HK-2 (cell line): ENCODE data around the gene SHOX.
"Not testable (repeated sequence)": the region's sequence is repeated elsewhere in the genome, so short reads cannot be mapped to it uniquely, and the experiment has no call there.

Source experiments
- DNase-seq: peaks from one replicate; pipeline ENCODE4 v3.0.0-alpha.2; 2018; ENCODE audit not compliant: unreplicated experiment

The SHOX gene

DNA sequence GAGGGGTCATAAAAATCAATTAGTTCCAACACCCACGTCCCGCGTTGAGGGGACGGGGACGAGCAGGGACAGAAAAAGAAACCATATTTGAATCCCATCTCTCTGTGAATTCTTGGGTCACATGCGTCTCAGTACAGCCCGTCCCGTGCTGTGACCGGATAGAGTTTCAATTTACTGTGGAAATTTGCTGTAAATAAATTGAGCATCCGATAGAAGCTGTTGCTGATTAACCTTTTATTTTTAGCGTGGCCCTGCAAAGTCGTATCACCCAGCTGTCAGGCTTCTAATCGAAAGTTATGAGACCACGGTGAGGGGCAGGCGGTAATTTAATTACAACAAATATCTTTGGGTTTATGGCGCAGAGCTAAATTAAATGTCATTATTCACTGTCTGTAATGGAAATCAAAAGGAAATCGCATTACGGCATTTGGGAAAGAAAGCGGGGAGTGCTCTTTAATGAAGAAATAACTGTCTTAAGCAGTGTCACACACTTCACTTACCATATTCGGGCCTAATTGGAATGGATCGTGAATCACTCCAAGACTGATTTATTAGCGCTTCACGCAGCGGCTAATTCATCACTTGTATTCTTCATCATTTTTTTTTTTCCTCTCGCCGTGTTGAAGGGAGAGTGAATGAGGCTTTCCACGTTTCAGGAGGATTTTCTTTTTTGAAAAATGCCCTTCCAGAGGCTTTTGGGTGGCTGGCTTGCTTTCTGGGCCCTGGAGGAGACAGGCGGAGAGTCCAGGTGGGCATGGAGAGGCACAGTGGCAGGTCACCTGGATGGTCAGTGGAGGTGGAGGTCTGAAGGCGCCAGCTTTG, 7.3 kb downstream of the SHOX start:
- DNase-seq, result no peak

DNA sequence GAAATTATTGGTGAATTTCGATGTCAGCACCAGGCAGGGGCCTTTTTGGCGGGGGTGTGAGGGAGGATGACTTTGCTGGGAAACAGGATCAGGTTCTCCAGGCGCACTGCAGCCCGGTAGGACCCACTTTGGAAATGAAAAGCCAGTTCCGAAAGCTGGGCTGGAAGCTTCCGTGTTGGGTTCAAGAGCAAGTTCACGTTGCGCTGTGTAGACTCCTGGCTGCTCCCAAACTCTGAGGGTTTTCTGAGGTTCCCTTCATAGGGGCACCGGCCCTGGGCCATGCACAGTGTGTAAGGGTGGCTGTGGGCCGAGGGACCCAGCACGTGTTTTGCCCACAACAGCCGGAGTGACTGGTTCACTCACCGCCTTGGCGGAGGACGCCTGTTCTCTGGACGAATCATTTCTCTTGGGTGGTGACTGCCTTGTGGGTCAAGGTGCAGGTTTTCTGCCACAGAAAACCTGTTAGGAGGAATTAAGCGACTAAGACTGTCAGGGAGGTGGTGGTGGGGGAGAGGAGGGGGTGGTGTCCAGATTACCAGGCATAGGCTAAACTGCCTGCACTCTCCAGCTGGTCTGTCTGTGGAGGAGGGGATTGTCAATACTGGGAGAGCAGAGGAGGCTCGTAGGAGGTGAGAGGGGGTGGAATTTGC, 8.0 kb downstream of the SHOX start:
- no peak for DNase-seq

DNA sequence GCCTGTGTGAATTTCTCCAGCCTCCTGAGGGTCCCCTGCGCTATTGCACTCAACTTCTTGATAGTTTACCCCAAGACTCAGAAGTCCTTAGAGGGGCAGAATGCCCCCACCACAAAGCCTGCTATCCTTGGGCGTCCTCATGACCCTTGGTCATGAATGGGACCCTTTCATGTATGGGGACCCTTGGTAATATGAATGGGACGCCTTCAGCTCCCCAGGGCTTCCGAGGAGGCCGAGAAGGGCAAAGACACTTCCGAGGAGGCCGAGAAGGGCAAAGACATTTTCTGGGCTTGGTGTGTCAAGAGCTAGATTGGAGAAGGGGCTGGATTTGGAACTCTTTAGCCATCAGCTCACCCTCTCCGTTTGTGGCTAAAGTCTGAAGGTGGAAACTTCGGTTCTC, 8.6 kb downstream of the SHOX start:
- DNase-seq, result no peak

DNA sequence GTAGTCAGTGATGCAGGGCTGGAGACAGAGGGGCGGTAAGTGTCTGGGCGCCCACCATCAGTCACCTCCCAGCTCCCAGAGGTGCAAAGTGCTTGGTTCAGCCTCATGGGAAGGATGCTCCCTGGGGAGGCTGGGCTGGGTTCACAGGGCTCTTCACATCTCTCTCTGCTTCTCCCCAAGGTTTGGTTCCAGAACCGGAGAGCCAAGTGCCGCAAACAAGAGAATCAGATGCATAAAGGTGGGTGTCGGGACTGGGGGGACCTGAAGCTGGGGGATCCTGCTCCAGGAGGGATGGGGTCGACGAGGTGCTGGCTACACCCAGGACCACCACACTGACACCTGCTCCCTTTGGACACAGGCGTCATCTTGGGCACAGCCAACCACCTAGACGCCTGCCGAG, 10.1 kb downstream of the SHOX start:
- DNase-seq, result no peak

DNA sequence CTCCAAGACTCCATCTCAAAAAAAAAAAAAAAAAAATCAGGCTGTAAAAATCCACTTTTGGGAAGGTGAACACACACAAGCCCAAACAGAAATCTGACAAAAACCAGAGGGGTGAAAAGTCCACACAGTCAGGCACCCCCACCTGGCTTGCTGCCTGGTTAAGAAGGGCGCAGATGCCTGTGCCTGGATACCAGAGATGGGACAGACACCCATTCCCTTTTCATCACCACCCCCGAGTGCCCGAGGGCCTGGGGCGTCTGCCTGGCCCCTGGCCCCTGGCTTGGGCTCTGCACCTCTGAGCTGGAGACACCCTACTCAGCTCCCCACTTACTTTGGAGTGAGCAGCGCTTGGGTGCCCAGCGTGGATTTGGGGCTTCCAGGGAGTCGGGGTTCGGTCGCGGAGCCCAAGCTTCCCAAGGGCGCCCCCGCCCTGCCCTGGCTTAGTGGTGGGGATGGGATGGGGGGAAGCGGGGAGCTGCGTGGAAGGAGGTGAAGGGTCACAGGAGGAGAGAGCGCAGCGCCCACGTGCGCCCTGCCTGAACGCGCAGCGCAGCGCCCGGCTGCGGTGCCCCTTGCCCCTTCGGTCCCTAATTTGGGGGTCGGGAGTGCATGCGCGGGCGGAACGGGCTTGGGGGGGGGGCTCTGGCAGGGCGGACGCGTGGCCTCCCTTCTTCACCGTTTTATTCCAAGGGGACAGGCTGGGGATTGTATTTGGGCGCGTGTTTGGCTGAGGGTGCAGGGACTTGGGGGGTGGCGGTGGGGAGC, 11.3 kb downstream of the SHOX start:
- DNase-seq, result no peak

DNA sequence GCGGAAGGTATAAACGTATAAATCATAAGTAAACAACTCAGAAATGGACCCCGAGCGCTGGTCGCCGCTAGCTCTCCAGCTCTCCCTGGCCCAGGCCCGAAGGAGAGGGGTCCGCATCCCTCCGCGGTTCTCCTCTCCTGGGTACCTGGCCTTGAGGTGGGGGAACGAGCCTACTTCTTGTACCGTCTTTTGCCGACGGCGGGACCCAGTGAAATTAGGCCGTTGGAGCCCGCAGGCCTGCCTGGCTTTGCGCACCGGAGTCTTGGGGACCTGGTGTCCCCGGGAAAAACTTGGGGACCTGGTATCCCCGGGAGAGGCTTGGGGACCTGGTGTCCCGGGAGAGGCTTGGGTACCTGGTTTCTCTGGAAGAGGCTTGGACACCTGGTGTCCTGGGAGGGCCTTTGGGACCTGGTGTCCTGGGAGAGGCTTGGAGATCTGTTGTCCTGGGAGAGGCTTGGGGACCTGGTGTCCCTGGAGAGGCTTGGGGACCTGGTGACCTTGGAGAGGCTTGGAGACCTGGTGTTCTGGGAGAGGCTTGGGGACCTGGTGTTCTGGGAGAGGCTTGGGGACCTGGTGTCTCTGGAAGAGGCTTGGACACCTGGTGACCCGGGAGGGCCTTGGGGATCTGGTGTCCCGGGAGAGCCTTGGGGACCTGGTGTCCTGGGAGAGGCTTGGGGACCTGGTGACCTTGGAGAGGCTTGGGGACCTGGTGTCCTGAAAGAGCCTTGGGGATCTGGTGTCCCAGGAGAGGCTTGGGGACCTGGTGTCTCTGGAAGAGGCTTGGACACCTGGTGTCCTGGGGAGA, 12.0 kb downstream of the SHOX start:
- DNase-seq, result no peak

DNA sequence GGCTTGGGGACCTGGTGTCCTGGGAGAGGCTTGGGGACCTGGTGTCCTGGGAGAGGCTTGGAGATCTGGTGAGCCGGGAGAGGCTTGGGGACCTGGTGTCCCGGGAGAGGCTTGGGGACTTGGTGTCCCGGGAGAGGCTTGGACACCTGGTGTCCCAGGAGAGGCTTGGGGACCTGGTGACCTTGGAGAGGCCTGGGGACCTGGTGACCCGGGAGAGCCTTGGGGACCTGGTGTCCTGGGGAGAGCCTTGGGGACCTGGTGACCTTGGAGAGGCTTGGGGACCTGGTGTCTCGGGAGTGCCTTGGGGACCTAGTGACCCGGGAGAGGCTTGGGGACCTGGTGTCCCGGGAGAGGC, 12.6 kb downstream of the SHOX start:
- DNase-seq, result no peak

DNA sequence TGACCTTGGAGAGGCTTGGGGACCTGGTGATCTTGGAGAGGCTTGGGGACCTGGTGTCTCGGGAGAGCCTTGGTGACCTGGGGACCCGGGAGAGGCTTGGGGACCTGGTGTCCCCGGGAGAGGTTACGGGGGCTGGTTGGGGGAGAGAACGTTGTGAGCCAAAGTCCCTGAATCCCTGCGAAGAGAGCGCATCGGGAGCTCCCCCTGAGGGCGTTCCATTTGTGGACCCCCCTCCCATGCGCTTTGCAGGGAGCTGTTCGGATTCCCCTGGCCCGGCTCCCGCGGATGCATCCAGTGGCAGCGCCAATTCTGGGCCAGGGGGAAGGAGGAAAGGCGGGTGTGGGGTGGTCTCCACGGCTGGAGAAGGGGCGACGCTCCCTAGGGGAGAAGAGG, 13.3 kb downstream of the SHOX start:
- DNase-seq, result no peak

DNA sequence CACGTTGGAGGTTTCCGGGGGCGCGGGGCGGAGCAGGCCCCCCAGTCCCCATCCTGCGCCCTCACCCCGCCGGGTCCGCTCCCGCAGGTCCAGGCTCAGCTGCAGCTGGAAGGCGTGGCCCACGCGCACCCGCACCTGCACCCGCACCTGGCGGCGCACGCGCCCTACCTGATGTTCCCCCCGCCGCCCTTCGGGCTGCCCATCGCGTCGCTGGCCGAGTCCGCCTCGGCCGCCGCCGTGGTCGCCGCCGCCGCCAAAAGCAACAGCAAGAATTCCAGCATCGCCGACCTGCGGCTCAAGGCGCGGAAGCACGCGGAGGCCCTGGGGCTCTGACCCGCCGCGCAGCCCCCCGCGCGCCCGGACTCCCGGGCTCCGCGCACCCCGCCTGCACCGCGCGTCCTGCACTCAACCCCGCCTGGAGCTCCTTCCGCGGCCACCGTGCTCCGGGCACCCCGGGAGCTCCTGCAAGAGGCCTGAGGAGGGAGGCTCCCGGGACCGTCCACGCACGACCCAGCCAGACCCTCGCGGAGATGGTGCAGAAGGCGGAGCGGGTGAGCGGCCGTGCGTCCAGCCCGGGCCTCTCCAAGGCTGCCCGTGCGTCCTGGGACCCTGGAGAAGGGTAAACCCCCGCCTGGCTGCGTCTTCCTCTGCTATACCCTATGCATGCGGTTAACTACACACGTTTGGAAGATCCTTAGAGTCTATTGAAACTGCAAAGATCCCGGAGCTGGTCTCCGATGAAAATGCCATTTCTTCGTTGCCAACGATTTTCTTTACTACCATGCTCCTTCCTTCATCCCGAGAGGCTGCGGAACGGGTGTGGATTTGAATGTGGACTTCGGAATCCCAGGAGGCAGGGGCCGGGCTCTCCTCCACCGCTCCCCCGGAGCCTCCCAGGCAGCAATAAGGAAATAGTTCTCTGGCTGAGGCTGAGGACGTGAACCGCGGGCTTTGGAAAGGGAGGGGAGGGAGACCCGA, 14.0 kb downstream of the SHOX start:
- DNase-seq, result no peak

DNA sequence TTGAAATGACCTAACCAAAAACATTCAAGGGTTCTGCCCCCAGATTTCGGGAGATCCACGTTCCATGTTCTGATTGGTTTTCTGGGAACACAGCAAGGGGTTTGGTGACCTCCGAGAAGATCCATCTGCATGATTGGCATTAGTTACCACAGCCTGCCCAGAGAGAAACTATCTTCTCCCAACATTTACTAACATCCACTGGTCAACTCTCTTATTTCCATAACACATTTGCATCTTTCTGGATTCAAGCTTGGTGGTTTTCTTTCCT, 15.6 kb downstream of the SHOX start:
- DNase-seq, result no peak

DNA sequence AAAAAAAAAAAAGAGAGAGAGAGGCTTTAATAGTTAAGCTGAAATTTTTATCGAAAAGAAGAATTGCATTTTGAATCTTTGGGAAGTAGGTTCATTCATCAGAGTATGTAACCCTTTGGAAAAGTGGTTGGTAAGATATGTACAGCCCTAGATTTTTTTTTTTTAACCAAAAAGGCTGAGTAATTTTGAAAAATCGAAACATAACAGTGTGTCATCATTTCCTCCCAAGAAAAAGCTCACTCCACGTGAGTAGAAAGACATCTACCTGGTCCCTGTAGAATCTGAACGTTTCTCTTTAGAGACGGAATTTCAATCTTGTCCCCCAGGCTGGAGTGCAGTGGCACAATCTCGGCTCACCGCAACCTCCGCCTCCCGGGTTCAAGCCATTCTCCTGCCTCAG, 16.2 kb downstream of the SHOX start:
- DNase-seq, result no peak

DNA sequence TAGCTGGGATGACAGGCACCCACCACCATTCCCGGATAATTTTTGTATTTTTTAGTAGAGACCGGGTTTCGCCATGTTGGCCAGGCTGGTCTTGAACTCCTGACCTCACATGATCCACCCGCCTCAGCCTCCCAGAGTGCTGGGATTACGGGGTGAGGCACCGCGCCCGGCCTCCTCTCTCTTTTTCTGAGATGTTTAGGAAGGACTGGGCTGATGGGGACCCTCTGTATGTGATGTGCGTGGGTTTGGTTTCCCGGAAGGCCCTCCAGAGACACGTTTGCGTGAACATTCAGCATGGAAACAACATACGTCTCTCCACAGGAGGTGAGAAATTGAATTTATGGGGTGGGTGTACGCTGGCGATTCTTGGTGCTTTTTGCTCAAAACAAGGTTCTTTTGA, 18.6 kb downstream of the SHOX start:
- DNase-seq, result no peak

DNA sequence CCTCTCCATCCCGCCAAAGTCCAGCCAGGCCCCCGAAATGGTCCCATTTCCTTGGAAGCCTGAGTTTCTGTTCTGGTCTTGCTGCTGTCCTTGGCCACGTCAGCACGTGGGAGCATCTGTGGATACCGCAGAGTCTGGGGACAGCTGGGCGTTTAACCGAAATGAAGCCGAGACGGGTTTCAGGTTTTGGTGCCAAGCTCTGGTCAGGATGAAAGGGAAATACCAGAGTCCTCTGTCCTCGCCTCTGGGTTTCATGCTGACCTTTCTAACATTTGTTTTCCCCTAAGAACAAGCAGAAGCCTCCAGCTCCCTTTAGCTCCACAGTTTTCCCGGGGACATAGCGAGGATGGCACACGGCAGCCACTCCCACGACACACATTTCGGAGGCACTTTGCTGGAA, 19.7 kb downstream of the SHOX start:
- DNase-seq, result no peak

DNA sequence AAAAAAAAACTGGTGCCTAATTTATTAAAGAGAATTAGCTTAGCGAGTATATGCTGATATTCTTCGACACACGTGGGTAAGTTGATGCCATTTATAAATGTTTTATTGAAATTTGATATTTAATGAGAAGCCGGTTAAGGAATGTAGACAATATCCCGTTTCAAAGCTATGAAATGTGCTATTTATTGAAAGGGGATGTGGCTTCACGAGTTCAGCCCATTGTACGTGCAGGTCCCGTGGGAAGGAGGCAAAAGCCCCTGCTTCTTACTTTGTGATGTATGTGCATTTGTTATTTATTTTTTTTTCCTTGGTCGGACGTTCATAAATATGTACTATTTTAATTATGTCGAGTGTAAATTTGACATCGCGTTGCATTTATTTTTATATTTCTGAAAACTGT, 20.2 kb downstream of the SHOX start:
- DNase-seq, result no peak

DNA sequence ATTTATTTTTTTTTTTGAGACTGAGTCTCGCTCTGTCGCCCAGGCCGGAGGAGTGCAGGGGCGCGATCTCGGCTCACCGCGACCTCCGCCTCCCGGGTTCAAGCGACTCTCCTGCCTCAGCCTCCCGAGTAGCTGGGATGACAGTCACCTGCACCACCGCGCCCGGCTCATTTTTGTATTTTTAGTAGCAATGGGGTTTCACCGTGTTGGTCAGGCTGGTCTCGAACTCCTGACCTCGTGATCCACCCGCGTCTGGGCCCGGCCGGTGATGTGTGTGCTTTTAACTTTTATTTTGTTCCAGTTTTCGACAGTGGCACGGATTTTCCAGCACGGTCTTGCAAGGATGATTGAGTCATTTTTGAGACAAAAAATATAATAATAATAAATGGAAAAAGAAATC, 21.3 kb downstream of the SHOX start:
- not testable (repeated sequence) for DNase-seq

DNA sequence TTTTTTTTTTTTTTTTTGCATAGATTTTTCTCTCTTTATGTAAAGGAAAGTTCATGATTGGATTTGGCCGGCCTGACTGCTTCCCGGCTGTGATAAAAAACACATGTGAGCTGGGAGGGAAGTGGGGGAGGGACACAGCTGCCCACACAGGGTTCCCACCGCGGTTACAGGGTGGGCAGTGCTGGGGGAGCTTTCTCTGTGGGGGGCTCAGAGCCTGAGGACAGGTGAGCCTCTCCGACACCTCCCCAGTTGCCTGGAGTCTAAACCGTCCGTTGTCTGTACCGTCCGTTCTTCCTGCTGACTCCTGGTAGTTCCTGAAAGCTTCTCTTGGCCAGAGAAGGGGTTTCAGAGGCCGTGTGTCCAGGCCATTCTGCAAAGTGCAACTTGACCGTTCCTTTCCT, 21.8 kb downstream of the SHOX start:
- no peak for DNase-seq

DNA sequence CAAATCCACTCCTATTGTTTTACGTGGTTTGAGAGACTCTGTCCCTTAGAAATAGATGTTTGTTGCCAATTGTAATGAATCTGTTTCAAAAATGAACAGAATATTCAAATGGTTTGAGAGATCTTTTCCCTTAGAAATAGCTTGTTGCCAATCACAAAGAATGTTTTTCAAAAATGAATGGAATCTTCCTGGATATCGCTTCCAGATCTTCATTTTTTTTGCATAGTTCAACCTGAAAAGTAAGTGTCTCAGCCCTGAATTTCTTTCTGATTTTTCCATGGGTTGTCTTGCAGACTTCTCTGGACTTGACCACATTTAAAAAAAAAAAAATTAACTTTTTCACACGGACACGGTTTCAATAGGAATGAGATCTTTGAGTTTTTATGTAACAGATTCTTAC, 22.7 kb downstream of the SHOX start:
- DNase-seq, result no peak

DNA sequence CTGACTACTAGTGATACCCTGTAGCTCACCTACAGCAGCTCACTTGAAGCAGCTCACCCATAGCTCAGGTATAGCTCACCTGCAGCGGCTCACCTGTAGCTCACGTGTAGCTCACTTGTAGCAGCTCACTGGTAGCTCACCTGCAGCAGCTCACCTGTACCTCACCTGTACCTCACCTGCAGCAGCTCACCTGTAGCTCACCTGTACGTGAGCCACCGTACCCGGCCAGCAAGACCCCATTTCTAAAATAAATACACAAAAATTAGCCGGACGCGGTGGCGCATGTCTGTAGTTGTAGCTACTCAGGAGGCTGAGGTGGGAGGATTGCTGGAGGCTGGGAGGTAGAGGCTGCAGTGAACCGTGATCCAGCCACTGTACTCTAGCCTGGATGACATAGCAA, 30.6 kb downstream of the SHOX start:
- no peak for DNase-seq

DNA sequence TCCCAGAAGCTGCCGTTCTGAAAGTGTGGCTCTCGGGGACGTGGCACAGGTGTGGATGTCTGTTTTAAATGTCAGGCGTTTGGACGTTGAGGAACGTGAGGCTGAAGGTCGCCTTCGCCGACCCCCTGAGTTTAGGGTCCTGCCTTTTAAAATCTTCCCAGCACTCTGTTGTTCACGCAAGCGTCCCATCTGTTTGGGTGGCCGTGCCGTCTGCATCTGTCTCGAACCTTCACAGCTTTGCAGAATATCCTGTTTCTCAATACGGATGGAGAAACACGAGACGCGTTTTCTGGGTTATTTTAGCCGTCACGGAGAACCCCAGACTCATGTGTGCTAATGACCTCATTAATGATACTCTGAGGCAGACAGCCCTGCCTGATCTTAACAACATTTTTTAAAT, 31.5 kb downstream of the SHOX start:
- no peak for DNase-seq

DNA sequence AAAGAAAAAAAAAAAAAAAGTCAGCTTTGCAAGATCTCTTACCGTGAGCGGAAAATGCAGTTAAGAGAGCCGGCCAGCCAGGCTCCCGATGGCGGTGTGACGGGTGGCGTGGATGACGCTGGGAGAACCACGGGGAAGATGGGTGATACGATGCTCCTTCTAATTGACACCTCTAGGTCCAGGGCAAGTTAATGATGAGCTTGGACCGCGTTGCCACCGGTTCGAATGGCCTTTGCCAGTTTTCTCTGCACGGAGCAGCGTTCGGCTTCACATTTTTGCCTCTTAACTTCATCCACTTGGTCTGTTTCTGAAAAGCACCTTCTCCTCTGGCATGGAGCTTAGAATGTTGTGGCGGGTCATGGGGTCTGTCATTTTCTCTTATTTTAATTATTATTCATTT, 33.2 kb downstream of the SHOX start:
- DNase-seq, result no peak
